K562 (cell line): ENCODE data around the gene ANGEL2. TPM values are rescaled to one million over a fixed set of nuclear protein-coding genes. Genes with fewer than 3 reads are reported as not detected.

Experiments
- ATAC-seq: fragments of 200-7000 bp; cut with Tn5 transposase; 3 replicates; pipeline ENCODE4 v1.9.1; 2020; ENCODE audit warnings: moderate library complexity
- BruUV-seq: library from RNA; stranded (reverse); fragments of 400-500 nt; replicated peaks from 2 replicates; lab custom pipeline; 2021; lab: Mats Ljungman, UMichigan
- CTCF ChIA-PET: fragments of 300-600 bp; formaldehyde crosslinking; extraction: SDS; loops from one replicate; lab custom pipeline; 2021; ENCODE audit warnings: low intra/inter-chr PET ratio; lab: Yijun Ruan, JAX
- POLR2A ChIA-PET: fragments of 300-600, 350-650 bp; sonication (Branson Sonifier 250); formaldehyde crosslinking; extraction: SDS; loops from one replicate; lab custom pipeline; 2021; ENCODE audit warnings: antibody characterized with exemption, inconsistent platforms; lab: Yijun Ruan, JAX
- DNase-seq, 4 experiments: peaks; one replicate each; pipeline versions ENCODE4 v3.0.0 to v3.0.0-alpha.2; 2011 to 2018; ENCODE audit warnings: low spot score in 3 of 4, mixed read lengths in 3 of 4; ENCODE audit errors: extremely low read depth in 1 of 4
- FAIRE-seq: peaks from 2 replicates; lab custom pipeline; 2011; peaks lifted over from hg19 to GRCh38; lab: Jason Lieb, UNC
- H2AFZ ChIP-seq: 2 replicates; pipeline ENCODE4 v1.6.0; 2011; ENCODE audit warnings: low read depth, low read length, control low read depth, inconsistent platforms
- H3K27ac ChIP-seq: fragments of 200-600 bp; 3 replicates; pipeline ENCODE4 v1.8.0; 2011; ENCODE audit warnings: low read depth, mild to moderate bottlenecking, control low read depth, inconsistent platforms, low read length, moderate library complexity, mixed read lengths; ENCODE audit errors: extremely low read depth
- H3K27me3 ChIP-seq, 2 experiments: fragments of 300-600 bp in 1 of 2; 2 replicates in 1 of 2; 3 replicates in 1 of 2; pipeline versions ENCODE4 v1.6.0 to v1.8.0; 2011; ENCODE audit warnings: inconsistent platforms in 2 of 2, low read length in 2 of 2, mild to moderate bottlenecking in 1 of 2, mixed read lengths in 1 of 2, moderate library complexity in 1 of 2; ENCODE audit not compliant: control insufficient read depth in 2 of 2, insufficient read depth in 2 of 2
- H3K36me3 ChIP-seq: fragments of 300-600 bp; 3 replicates; pipeline ENCODE4 v1.8.0; 2011; ENCODE audit warnings: mild to moderate bottlenecking, low read length, inconsistent platforms; ENCODE audit not compliant: control insufficient read depth, insufficient read depth
- H3K4me1 ChIP-seq, 2 experiments: fragments of 200-600 bp in 1 of 2; replicated peaks in 1 of 2; 2 replicates in 1 of 2; 3 replicates in 1 of 2; pipeline versions ENCODE4 v1.5.1 to v1.8.0; 2011; ENCODE audit warnings: inconsistent platforms in 2 of 2, low read length in 2 of 2, mild to moderate bottlenecking in 1 of 2, mixed read lengths in 1 of 2, moderate library complexity in 1 of 2; ENCODE audit not compliant: control insufficient read depth in 2 of 2, insufficient read depth in 2 of 2
- H3K4me2 ChIP-seq: 2 replicates; pipeline ENCODE4 v1.6.1; 2011; ENCODE audit warnings: low read length, control low read depth, inconsistent platforms, mixed read lengths; ENCODE audit not compliant: insufficient read depth
- H3K4me3 ChIP-seq: fragments of 200-600 bp; sonication (generic), shearing (Covaris generic); 2 replicates; pipeline ENCODE4 v1.5.1; 2016; ENCODE audit warnings: control low read depth, inconsistent platforms
- H3K79me2 ChIP-seq: fragments of 200-600 bp; 3 replicates; pipeline ENCODE4 v1.8.0; 2011; ENCODE audit warnings: low read length, inconsistent platforms; ENCODE audit not compliant: control insufficient read depth, insufficient read depth
- H3K9ac ChIP-seq, 2 experiments: 2 replicates each; pipeline versions ENCODE4 v1.6.0 to v1.6.1; 2011; ENCODE audit warnings: low read depth in 2 of 2, low read length in 2 of 2, control low read depth in 1 of 2, inconsistent platforms in 1 of 2, mild to moderate bottlenecking in 1 of 2, mixed read lengths in 1 of 2; ENCODE audit not compliant: insufficient read depth in 1 of 2
- H3K9me1 ChIP-seq: one replicate; pipeline ENCODE4 v1.6.0; 2011; ENCODE audit warnings: inconsistent platforms, mild to moderate bottlenecking, low read length, moderate library complexity; ENCODE audit not compliant: control insufficient read depth, insufficient read depth
- H3K9me3 ChIP-seq: replicated peaks from 2 replicates; pipeline ENCODE4 v1.5.1; 2011; ENCODE audit warnings: low read depth, low read length, inconsistent platforms; ENCODE audit not compliant: control insufficient read depth, insufficient read depth
- H4K20me1 ChIP-seq: replicated peaks from 2 replicates; pipeline ENCODE4 v1.6.1; 2011; ENCODE audit warnings: low read length, inconsistent platforms, mixed read lengths; ENCODE audit not compliant: control insufficient read depth, insufficient read depth
- CHD7 ChIP-seq: fragments of 200-600 bp; sonication (generic); IDR thresholded peaks from one replicate; pipeline ENCODE4 v1.6.1; 2012; ENCODE audit warnings: mild to moderate bottlenecking, low read depth, low read length, inconsistent platforms
- COPS2 ChIP-seq: fragments of 450-650 bp; conservative IDR thresholded peaks from 2 replicates; pipeline ENCODE4 v1.6.1; 2016; ENCODE audit warnings: mild to moderate bottlenecking, moderate library complexity
- ETV6 ChIP-seq, 3 experiments: fragments of 150-350 bp in 1 of 3; sonication (generic) in 1 of 3; formaldehyde crosslinking in 1 of 3; IDR thresholded peaks; 2 replicates each; pipeline versions ENCODE4 v1.6.1 to v1.8.0; 2014 to 2022; ENCODE audit warnings: borderline replicate concordance in 2 of 3, low read depth in 2 of 3, antibody characterized with exemption in 1 of 3, low read length in 1 of 3, mild to moderate bottlenecking in 1 of 3, missing genetic modification reagents in 1 of 3
- KLF13 ChIP-seq: fragments of 450-650 bp; IDR thresholded peaks from 2 replicates; pipeline ENCODE4 v1.6.1; 2016; ENCODE audit warnings: missing genetic modification characterization, low read depth, mild to moderate bottlenecking, missing compliant biosample characterization, moderate library complexity, borderline replicate concordance
- NR3C1 ChIP-seq: sonication (generic); formaldehyde crosslinking; IDR thresholded peaks from 2 replicates; pipeline ENCODE4 v1.8.1; 2022; ENCODE audit warnings: missing genetic modification reagents
- TAF7 ChIP-seq: fragments of 450-650 bp; IDR thresholded peaks from 2 replicates; pipeline ENCODE4 v1.6.1; 2016; ENCODE audit warnings: missing genetic modification characterization, missing compliant biosample characterization
- ZNF165 ChIP-seq: fragments of 250-450 bp; sonication (Bioruptor Pico); IDR thresholded peaks from 2 replicates; pipeline ENCODE4 v1.4.0; 2020; ENCODE audit warnings: borderline replicate concordance
- ZNF584 ChIP-seq: fragments of 200-800 bp; sonication (Bioruptor generic); IDR thresholded peaks from 2 replicates; pipeline ENCODE4 v1.6.1; 2016; ENCODE audit warnings: low read depth, mild to moderate bottlenecking, missing genetic modification characterization, missing compliant biosample characterization
- ZNF780A ChIP-seq: fragments of 250-450 bp; sonication (Bioruptor Pico); IDR thresholded peaks from 2 replicates; pipeline ENCODE4 v1.5.0; 2021; ENCODE audit warnings: mild to moderate bottlenecking
- WGBS: fragments of 100-300 bp; shearing (Covaris generic); methylation state at CpG from one replicate; pipeline ENCODE4 v1.1.6; 2016; ENCODE audit warnings: low coverage, mixed read lengths; ENCODE audit not compliant: insufficient coverage; ENCODE audit errors: missing lambda C conversion rate; 5-methylcytosine and 5-hydroxymethylcytosine counted together
- in situ Hi-C: fragments of 300-500 bp; cut with MboI; formaldehyde crosslinking; loops from 4 replicates; pipeline ENCODE4 v1.15.0; 2018; ENCODE audit warnings: inconsistent platforms, mixed read lengths
- intact Hi-C: fragments of 100-400 bp; cut with micrococcal nuclease; formaldehyde crosslinking; loops from 2 replicates; pipeline ENCODE4 v1.14.2; 2022
- polyA plus RNA-seq, 8 experiments: library from polyadenylated mRNA; depleted of rRNA in 4 of 8; stranded (reverse) in 5 of 8; unstranded in 3 of 8; fragments of >200 nt; fragmentation: Nextera tagmentation in 2 of 8; fragmentation: Illumina TruSeq in 1 of 8; extraction: Ambion mirVana in 2 of 8; extraction: Trizol in 1 of 8; gene quantifications; 2 replicates each; pipeline versions ENCODE4 v1.2.1 to v1.2.3, GENCODE V29; 2011 to 2014; ENCODE audit warnings: inconsistent platforms in 1 of 8, missing spikeins in 1 of 8
- total RNA-seq, 7 experiments: library from RNA; depleted of rRNA in 6 of 7; stranded (reverse); fragments of >200 nt in 6 of 7; fragmentation: Illumina TruSeq in 2 of 7; extraction: Trizol in 2 of 7; gene quantifications; 2 replicates each; pipeline versions ENCODE4 v1.2.1 to v1.2.3, GENCODE V29; 2011 to 2021; ENCODE audit warnings: low replicate concordance in 1 of 7

ANGEL2 gene
- total and polyA plus RNA-seq, 9 of the 15 experiments (the other 6 are each of a cell fraction or from before 2014, with no cell fraction given), result 6.8 to 34.6 (median 26.2) TPM

GRCh38 chr1:212952641-212952976 lies 63.1 kb downstream of the ANGEL2 start (continued):
- no peak for TF ChIP-seq TAF7 (tag)
- no peak for TF ChIP-seq ETV6 (IDR thresholded peaks at IDR 0.05; ENCODE audit: borderline replicate concordance in 1 of 2, low read depth in 2 of 2, low read length in 1 of 2)
- TF ChIP-seq ETV6 (CRISPR knock-in tag; IDR thresholded peaks at IDR 0.05; ENCODE audit: borderline replicate concordance), result no peak

GRCh38 chr1:212951947-212952640 lies 63.6 kb downstream of the ANGEL2 start:
- ChIA-PET POLR2A (no interaction called here), CTCF (no interaction called here)
- H3K9me1 ChIP-seq, result no peaks in the 10 kb centered on the region
- no peaks in the 10 kb centered on the region for H3K36me3 ChIP-seq
- H3K4me1 ChIP-seq, result peaks cover 0 to 16% of the 10 kb centered on the region in 2 experiments; a peak in 2 of 5 replicates
- no peaks in the 10 kb centered on the region for H3K79me2 ChIP-seq
- no peak overlapping the region for H3K27ac ChIP-seq
- peaks cover 70 to 81% of the 10 kb centered on the region in 2 experiments for H3K27me3 ChIP-seq
- H4K20me1 ChIP-seq, result no peaks in the 10 kb centered on the region
- BruUV-seq, result no TSS peak
- FAIRE-seq (no peak), DNase-seq (no peak), ATAC-seq (no peak)
- intact Hi-C loops (no loop called here), in situ Hi-C loops (no loop called here)
- H3K4me2 ChIP-seq, result no peak overlapping the region
- H3K4me3 ChIP-seq, result no peak overlapping the region
- H3K9ac ChIP-seq, result no peak overlapping the region
- H2AFZ ChIP-seq, result no peak overlapping the region
- no peaks in the 10 kb centered on the region for H3K9me3 ChIP-seq
- 5% methylated on average over 4 of the region's 4 CpGs for WGBS
- no peak for TF ChIP-seq NR3C1 (CRISPR knock-in tag)
- no peak for TF ChIP-seq KLF13
- TF ChIP-seq COPS2, result no peak
- TF ChIP-seq CHD7, result no peak
- TF ChIP-seq ZNF780A (CRISPR knock-in tag), result no peak
- no peak for TF ChIP-seq ZNF165 (CRISPR knock-in tag)
- TF ChIP-seq ZNF584 (CRISPR knock-in tag), result no peak
